SK-N-SH treated with all-trans-retinoic acid at 6 μM for 48 hours (cell line): Measurements from ENCODE around the gene ADAM11.

Experiments used
- CREB5 ChIP-seq: fragments of 250-450 bp; sonication (Bioruptor Pico); IDR thresholded peaks from 2 replicates; pipeline ENCODE4 v1.5.1; 2020; ENCODE audit warnings: low read depth, mild to moderate bottlenecking, moderate library complexity
- ESRRG ChIP-seq: fragments of 250-450 bp; sonication (Bioruptor Pico); IDR thresholded peaks from 2 replicates; pipeline ENCODE4 v1.6.1; 2021; ENCODE audit warnings: mild to moderate bottlenecking
- PATZ1 ChIP-seq: fragments of 250-450 bp; sonication (Bioruptor Pico); IDR thresholded peaks from 2 replicates; pipeline ENCODE4 v1.8.0; 2020; ENCODE audit warnings: mild to moderate bottlenecking, moderate library complexity, borderline replicate concordance
- RARB ChIP-seq: fragments of 250-450 bp; sonication (Bioruptor Pico); IDR thresholded peaks from 2 replicates; pipeline ENCODE4 v1.8.0; 2021; ENCODE audit warnings: mild to moderate bottlenecking, moderate library complexity
- ZFP3 ChIP-seq: fragments of 250-450 bp; sonication (Bioruptor Pico); IDR thresholded peaks from 2 replicates; pipeline ENCODE4 v1.5.0; 2020; ENCODE audit warnings: mild to moderate bottlenecking, moderate library complexity
- ZFP30 ChIP-seq: fragments of 450-650 bp; formaldehyde crosslinking; IDR thresholded peaks from 2 replicates; pipeline ENCODE4 v1.5.0; 2022; ENCODE audit warnings: mild to moderate bottlenecking, moderate library complexity
- ZNF565 ChIP-seq: fragments of 450-650 bp; formaldehyde crosslinking; conservative IDR thresholded peaks from 2 replicates; pipeline ENCODE4 v1.5.0; 2020; ENCODE audit warnings: low read depth, mild to moderate bottlenecking, moderate library complexity
- TF ChIP-seq, protein P1 (sequence below): fragments of 250-450 bp; sonication (Bioruptor Pico); IDR thresholded peaks from 2 replicates; pipeline ENCODE4 v1.5.1; 2021; ENCODE audit warnings: mild to moderate bottlenecking, moderate library complexity

DNA sequence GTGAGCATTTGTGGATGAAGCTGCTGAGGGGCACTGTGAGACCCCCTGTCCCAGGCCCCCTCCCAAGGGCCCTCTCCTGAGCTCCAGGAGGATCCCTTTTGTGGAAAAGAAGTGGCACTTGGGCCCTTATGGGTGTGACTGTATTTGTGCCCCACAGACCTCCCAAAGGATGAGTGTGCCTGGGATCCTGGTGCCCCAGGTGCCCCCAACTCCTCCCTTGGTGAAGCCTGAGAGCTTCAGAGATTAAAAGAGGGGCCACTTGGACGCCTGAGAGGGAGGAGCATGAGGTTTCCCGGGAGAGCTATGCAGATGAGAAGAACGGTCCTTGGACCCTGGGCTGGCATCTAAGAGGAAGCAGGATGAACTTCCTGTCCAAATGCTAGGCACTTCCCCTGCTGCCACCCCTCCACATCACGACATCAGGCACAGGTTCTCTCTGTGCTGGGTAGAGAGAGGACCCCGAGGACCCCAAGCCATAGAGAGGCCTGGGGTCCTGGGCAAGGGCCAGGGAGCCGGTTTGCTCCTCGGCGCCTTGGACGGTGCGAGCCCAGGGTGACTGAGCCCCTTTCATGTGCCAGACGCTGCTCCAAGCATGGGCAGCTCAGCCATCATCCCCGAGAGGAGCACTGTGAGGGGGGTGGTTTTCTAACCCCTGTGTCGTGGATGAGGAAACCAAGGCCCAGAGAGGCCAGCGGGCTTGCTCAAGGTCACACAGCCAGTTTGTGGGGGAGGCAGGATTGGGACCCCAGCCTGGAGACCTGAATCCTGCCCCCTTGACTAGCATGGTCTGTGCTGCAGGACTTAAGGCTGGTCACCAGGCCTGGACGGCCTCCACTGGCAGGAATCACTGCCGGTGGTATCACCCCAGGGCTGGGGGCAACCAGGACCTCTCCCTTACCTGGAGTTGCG lies 5.6 kb upstream of the ADAM11 start:
- TF ChIP-seq CREB5 (CRISPR knock-in tag) (no peak), ESRRG (no peak), ZNF565 (CRISPR knock-in tag) (no peak), ZFP3 (CRISPR knock-in tag) (no peak), RARB (CRISPR knock-in tag) (no peak), PATZ1 (CRISPR knock-in tag) (no peak), ZFP30 (CRISPR knock-in tag) (no peak)
- TF ChIP-seq, protein P1, sequence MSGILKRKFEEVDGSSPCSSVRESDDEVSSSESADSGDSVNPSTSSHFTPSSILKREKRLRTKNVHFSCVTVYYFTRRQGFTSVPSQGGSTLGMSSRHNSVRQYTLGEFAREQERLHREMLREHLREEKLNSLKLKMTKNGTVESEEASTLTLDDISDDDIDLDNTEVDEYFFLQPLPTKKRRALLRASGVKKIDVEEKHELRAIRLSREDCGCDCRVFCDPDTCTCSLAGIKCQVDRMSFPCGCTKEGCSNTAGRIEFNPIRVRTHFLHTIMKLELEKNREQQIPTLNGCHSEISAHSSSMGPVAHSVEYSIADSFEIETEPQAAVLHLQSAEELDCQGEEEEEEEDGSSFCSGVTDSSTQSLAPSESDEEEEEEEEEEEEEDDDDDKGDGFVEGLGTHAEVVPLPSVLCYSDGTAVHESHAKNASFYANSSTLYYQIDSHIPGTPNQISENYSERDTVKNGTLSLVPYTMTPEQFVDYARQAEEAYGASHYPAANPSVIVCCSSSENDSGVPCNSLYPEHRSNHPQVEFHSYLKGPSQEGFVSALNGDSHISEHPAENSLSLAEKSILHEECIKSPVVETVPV (CRISPR knock-in tag): no peak
